Measurements from ENCODE around the gene ARL5C.
"Not testable (repeated sequence)": the region's sequence is repeated elsewhere in the genome, so short reads cannot be mapped to it uniquely, and the experiment has no call there.

Gene ARL5C

DNA sequence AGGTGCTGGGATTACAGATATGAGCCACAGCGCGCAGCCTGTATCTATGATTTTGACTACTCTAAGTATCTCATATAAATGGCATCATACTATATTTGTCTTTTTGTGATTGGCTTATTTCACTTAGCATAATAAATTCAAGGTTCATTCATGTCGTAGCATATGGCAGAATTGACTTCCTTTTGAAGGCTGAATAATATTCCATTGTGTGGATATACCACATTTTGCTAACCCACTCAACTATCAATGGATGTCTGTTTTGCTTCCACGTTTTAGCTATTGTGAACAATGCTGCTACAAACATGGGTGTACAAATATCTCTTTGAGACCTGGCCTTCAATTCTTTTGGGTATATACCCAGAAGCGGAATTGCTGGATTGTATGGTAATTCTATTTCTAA, 24.7 kb downstream of the ARL5C start:
- DNase-seq (ENCODE audit: low spot score) = no peak

DNA sequence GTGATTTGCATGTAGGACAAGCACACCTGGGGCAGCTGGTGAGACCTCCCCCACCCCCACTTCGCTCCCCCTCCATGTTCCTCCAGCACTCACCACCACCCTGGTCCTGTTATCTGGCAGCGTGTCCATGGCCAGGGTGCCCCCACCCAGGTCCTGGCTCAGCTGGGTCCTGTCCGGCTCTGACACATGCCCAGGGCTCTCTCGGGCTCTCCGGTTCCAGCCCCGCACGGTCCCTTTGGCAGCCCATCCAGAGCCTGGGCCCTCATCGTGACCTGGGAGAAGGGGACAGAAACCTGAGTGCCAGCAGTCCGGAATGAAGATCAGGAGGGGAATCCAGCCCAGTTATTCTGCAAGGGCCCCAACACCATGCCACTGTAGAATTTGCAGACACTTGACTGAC, 26.4 kb downstream of the ARL5C start:
- no peak for DNase-seq (ENCODE audit: low spot score)

- DNase-seq (ENCODE audit: low spot score) = no peak
Measured at GRCh38 chr17:39139161-39139511, 26.8 kb downstream of the ARL5C start.

- DNase-seq (ENCODE audit: low spot score) = no peak
Measured at GRCh38 chr17:39138431-39139160, 27.4 kb downstream of the ARL5C start.

GRCh38 chr17:39134878-39135277, 31.1 kb downstream of the ARL5C start:
- DNase-seq (ENCODE audit: low spot score) = no peak

- DNase-seq (ENCODE audit: low spot score) = no peak
Measured at GRCh38 chr17:39132192-39132610, 33.8 kb downstream of the ARL5C start.

DNA sequence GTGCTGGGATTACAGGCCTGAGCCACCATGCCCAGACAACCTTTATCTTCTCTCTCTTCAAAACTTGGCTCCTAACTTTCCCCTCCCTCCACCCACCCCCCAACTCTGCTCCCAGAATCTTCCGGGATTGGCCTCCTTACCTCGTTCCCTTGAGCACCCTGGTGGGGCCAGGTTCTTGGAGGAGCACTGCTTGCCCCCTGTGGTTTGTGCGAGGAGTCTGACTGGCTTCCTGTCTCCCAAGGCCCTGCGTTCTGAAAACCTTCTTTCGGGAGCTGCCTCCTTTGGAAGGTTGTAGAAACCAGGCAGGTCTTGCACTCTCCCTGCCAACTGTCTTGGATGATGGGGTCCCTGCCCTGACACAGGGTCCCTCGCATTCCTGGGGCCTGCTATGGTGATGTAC, 34.3 kb downstream of the ARL5C start:
- DNase-seq (ENCODE audit: low spot score) = no peak

GRCh38 chr17:39130205-39130604, 35.8 kb downstream of the ARL5C start:
- DNase-seq (ENCODE audit: low spot score) = no peak

- not testable (repeated sequence) for DNase-seq (ENCODE audit: low spot score)
Measured at GRCh38 chr17:39129544-39129943, 36.4 kb downstream of the ARL5C start.

- DNase-seq (ENCODE audit: low spot score) = no peak
Measured at GRCh38 chr17:39126436-39126835, 39.5 kb downstream of the ARL5C start.

GRCh38 chr17:39125143-39125875, 40.7 kb downstream of the ARL5C start:
- DNase-seq (ENCODE audit: low spot score) = no peak

DNA sequence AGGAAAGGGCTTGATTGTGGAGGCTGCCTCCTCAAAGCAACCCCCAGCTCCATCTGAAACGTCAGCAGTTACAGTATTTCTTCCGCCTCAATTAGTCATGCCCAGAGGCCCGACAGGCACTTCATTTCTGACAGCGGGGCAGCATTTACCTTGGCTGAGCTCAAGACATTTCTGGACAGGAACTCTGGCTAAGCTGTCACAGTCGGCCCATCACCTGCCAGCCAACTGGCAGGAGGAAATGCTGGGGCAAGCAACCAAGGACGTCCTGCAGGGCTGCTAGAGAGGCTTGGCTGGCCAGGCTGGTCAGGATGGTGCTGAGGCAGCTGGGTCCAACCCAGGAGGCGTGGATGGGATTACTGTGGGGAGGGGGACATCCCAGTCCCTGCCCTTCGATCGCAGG, 42.3 kb downstream of the ARL5C start:
- DNase-seq (ENCODE audit: low spot score) = peak; percentile 96

DNA sequence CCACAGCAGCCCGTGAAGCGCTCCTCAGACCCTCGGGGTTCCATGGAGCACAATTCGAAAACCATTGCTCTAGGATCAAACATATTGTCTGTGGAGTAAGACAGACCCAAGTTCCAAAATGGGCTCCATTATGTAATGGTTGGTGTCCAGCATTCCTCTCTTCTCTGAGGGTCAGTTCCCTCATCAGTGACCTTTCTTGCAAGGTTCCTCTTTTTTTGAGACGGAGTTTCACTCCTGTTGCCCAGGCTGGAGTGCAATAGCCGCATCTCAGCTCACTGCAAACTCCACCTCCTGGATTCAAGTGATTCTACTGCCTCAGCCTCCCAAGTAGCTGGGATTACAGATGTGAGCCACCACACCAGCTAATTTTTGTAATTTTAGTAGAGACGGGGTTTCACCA, 43.0 kb downstream of the ARL5C start:
- DNase-seq (ENCODE audit: low spot score) = no peak

DNA sequence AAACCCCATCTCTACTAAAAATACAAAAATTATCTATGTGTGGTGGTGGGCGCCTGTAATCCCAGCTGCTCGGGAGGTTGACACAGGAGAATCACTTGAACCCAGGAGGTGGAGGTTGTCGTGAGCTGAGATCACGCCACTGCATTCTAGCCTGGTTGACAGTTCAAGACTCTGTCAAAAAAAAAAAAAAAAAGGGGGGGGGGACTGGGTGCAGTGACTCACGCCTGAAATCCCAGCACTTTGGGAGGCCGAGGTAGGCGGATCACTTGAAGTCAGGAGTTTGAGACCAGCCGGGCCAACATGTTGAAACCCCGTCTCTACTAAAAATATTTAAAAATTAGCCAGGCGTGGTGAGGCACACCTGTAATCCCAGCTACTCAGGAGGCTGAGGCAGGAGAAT, 44.0 kb downstream of the ARL5C start:
- not testable (repeated sequence) for DNase-seq (ENCODE audit: low spot score)

DNA sequence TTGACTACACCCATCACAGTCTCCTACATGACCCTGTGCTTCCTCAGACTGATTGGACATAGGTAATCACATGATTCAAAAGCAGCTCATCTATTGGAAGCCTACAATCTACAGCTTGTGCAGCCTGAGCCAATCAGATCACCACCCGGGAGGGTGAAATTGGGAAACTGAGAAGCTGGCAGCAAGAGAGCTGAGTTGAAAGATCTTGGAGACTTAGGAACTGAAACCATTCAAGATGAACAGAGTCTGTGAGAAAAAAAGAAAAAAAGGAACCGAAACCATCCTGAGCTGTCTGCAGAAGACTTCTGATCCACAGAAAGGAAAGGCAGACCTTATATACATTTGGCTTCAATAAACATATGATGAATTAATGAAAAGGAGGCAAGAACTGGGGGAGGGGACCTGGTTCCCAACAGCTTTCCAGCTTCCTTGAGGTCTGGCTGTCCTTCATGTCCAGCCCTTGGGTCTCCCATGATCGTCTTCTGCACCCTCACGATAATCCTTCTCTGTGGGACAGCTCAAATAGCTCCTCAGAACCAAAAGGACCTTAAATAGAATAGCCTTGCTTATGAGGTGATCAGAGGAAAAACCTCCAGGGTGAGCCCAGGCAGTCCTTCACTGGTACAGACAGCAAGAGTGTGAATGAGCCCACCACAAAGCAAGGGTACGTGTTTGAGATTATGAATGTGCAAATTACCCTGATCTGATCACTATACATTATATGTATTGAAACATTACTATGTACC, 47.1 kb downstream of the ARL5C start:
- no peak for DNase-seq (ENCODE audit: low spot score)

DNA sequence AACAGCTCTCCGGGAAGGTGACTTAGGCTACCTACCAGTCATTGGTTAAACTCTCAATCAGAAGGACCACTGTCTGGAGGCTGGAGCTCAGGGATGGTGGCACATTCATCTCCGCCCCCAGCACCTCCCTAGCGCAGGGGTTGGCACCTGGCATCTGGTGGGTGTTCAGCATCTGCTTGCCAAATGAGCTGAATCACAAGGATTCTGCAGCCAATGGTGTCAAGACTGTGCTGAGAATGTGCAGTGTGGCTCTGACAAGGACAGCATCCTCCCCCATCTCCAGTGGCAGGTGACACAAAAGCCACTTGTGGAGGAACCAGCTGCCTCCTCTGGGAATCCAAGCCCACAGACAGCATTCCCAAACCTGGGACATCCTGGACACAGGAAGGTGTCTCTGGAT, 49.7 kb downstream of the ARL5C start:
- no peak for DNase-seq (ENCODE audit: low spot score)

GRCh38 chr17:39115135-39115534, 50.8 kb downstream of the ARL5C start:
- no peak for DNase-seq (ENCODE audit: low spot score)

DNA sequence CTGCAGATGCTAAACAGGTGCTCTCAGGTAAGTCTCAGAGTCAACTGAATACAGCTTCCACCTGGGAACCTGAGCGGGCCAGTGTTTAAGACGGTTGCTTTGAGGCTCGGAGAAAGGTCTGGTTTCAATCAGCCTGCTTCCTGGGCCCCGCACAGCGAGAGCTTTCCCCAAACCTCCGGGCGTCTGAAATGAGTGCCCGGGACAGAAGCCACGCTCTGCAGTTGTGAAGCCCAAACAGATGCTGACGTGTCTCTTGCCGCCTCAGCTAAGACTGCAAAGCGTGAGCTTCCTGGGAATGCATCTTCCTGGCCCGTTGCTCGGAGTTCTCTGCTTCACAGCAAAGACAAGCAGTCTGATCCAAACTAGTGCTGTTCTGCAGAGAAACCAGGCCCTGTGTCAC, 51.2 kb downstream of the ARL5C start:
- no peak for DNase-seq (ENCODE audit: low spot score)

DNA sequence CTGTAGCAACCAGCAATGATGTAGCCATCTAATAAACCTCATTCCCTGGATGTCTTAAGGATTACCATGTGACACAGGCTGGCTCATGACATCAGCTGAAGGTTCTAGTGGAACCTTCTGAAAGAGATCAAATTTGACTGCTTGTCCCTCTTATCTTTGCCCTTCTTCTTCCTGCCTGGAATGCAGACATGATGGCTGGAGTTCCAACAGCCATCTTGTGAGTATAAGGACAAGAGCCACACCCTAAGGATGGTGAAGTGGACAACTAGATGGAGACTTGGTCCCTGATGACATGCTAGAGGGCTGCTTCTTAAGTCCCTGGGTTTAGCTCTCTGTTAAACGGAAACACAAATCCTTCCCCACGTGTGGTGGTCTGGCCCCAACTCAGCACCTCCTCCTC, 52.1 kb downstream of the ARL5C start:
- DNase-seq (ENCODE audit: low spot score) = no peak

- no peak for DNase-seq (ENCODE audit: low spot score)
Measured at GRCh38 chr17:39110435-39111136, 55.4 kb downstream of the ARL5C start.

- no peak for DNase-seq (ENCODE audit: low spot score)
Measured at GRCh38 chr17:39108461-39109375, 57.2 kb downstream of the ARL5C start.

All from cerebellar cortex (tissue), 1 donor.